A673 (cell line): ENCODE results near the gene CCSER1. TPM values are rescaled to one million over a fixed set of nuclear protein-coding genes. Genes with fewer than 3 reads are reported as not detected.

Experiments used
- BruUV-seq: library from RNA; stranded (reverse); fragments of 400-500 nt; replicated peaks from 2 replicates; lab custom pipeline; 2021; lab: Mats Ljungman, UMichigan
- CTCF ChIA-PET: fragments of 300-600 bp; sonication (Branson Sonifier 250); formaldehyde crosslinking; loops from one replicate; lab custom pipeline; 2022; ENCODE audit warnings: antibody characterized with exemption; lab: Charles Lee
- POLR2A ChIA-PET: fragments of 300-600 bp; sonication (Branson Sonifier 250); formaldehyde crosslinking; loops from one replicate; lab custom pipeline; 2022; ENCODE audit warnings: antibody characterized with exemption; ENCODE audit not compliant: low non-redundant PET; lab: Charles Lee
- DNase-seq: peaks from one replicate; pipeline ENCODE4 v3.0.0-alpha.2; 2015; ENCODE audit warnings: low spot score
- H3K27ac ChIP-seq: fragments of 200-600 bp; sonication (generic); 2 replicates; pipeline ENCODE4 v1.5.1; 2016; ENCODE audit warnings: mixed run types, low read depth, mild to moderate bottlenecking, mixed read lengths, antibody characterized with exemption, low read length; ENCODE audit not compliant: poor library complexity, severe bottlenecking
- H3K27me3 ChIP-seq: fragments of 200-600 bp; sonication (generic); replicated peaks from 2 replicates; pipeline ENCODE4 v1.6.1; 2017; ENCODE audit warnings: mixed run types, low read depth, mild to moderate bottlenecking, mixed read lengths, antibody characterized with exemption, low read length; ENCODE audit not compliant: insufficient read depth, poor library complexity
- H3K36me3 ChIP-seq: fragments of 200-600 bp; sonication (generic); 2 replicates; pipeline ENCODE4 v1.6.1; 2016; ENCODE audit warnings: mixed run types, mild to moderate bottlenecking, mixed read lengths, antibody characterized with exemption, low read length; ENCODE audit not compliant: insufficient read depth, poor library complexity, severe bottlenecking
- H3K4me1 ChIP-seq: fragments of 200-600 bp; sonication (generic); 2 replicates; pipeline ENCODE4 v1.6.1; 2017; ENCODE audit warnings: mixed run types, mild to moderate bottlenecking, mixed read lengths, antibody characterized with exemption, low read length; ENCODE audit not compliant: insufficient read depth, poor library complexity, severe bottlenecking
- H3K4me3 ChIP-seq: fragments of 200-600 bp; sonication (generic); 2 replicates; pipeline ENCODE4 v1.5.1; 2016; ENCODE audit warnings: low read depth, mixed run types, mild to moderate bottlenecking, mixed read lengths, low read length; ENCODE audit not compliant: poor library complexity, severe bottlenecking
- H3K9me3 ChIP-seq: fragments of 200-600 bp; sonication (generic); 2 replicates; pipeline ENCODE4 v1.6.1; 2016; ENCODE audit warnings: mixed run types, low read depth, mild to moderate bottlenecking, mixed read lengths, antibody characterized with exemption, low read length; ENCODE audit not compliant: poor library complexity, severe bottlenecking
- CTCF ChIP-seq: fragments of 300-800, 200-600 bp; sonication (generic); conservative IDR thresholded peaks from 2 replicates; pipeline ENCODE4 v1.5.1; 2017; ENCODE audit warnings: low read depth, mild to moderate bottlenecking, antibody characterized with exemption, low read length, moderate library complexity, mixed read lengths
- EZH2 ChIP-seq: fragments of 200-600 bp; sonication (generic); IDR thresholded peaks from 2 replicates; pipeline ENCODE4 v1.6.1; 2017; ENCODE audit warnings: borderline replicate concordance, low read depth, mild to moderate bottlenecking, mixed read lengths, antibody characterized with exemption, low read length; ENCODE audit not compliant: poor library complexity, severe bottlenecking
- intact Hi-C: fragments of 100-400 bp; cut with micrococcal nuclease; formaldehyde crosslinking; loops from one replicate; pipeline ENCODE4 v1.10.0; 2022; ENCODE audit not compliant: unreplicated experiment
- total RNA-seq: library from RNA; stranded (reverse); gene quantifications from 2 replicates; pipeline ENCODE4 v1.2.3, GENCODE V29; 2021

The CCSER1 gene
- total RNA-seq, 1 experiment from 2014 or later, result not detected

- no peaks in the 10 kb centered on the region for H3K36me3 ChIP-seq
- H3K4me3 ChIP-seq, result peak overlapping the region; percentile 44
- no peak for DNase-seq
- no peak overlapping the region for H3K27ac ChIP-seq
- CTCF ChIA-PET, result no interaction called here
- H3K27me3 ChIP-seq, result peaks cover 15% of the 10 kb centered on the region
- no peaks in the 10 kb centered on the region for H3K4me1 ChIP-seq
- no peaks in the 10 kb centered on the region for H3K9me3 ChIP-seq
- no peak for TF ChIP-seq CTCF
- TF ChIP-seq EZH2, result no peak
- POLR2A ChIA-PET, result no interaction called here
- no TSS peak for BruUV-seq
- intact Hi-C loops, result loop anchor here (10.0 kb wide), 1 partner anchor 167 kb away; no protein-coding TSS in a partner anchor
Observed at GRCh38 chr4:90127706-90128345, 632 bp downstream of the CCSER1 start.

GRCh38 chr4:90128961-90129495 lies 1.8 kb downstream of the CCSER1 start:
- BruUV-seq, result no TSS peak
- no peak overlapping the region for H3K27ac ChIP-seq
- intact Hi-C loops, result loop anchor here (10.0 kb wide), 1 partner anchor 166 kb away; no protein-coding TSS in a partner anchor
- no peak for TF ChIP-seq CTCF
- no peak for TF ChIP-seq EZH2
- H3K27me3 ChIP-seq, result peaks cover 15% of the 10 kb centered on the region
- ChIA-PET CTCF (no interaction called here), POLR2A (no interaction called here)
- H3K4me1 ChIP-seq, result no peaks in the 10 kb centered on the region
- no peaks in the 10 kb centered on the region for H3K9me3 ChIP-seq
- no peak for DNase-seq
- H3K36me3 ChIP-seq, result no peaks in the 10 kb centered on the region
- H3K4me3 ChIP-seq, result no peak overlapping the region

- POLR2A ChIA-PET, result no interaction called here
- TF ChIP-seq CTCF (no peak), EZH2 (no peak)
- intact Hi-C loops, result no loop called here
Observed at GRCh38 chr4:90130076-90130475, 2.9 kb downstream of the CCSER1 start.

More at GRCh38 chr4:90130076-90130475, 2.9 kb downstream of the CCSER1 start:
- no peaks in the 10 kb centered on the region for H3K36me3 ChIP-seq
- CTCF ChIA-PET, result no interaction called here
- H3K4me3 ChIP-seq, result no peak overlapping the region
- BruUV-seq, result no TSS peak
- no peak for DNase-seq
- H3K9me3 ChIP-seq, result no peaks in the 10 kb centered on the region
- H3K27me3 ChIP-seq, result peaks cover 15% of the 10 kb centered on the region
- H3K27ac ChIP-seq, result no peak overlapping the region
- no peaks in the 10 kb centered on the region for H3K4me1 ChIP-seq
